ENCODE measurements around the gene LRRN2. TPM values are rescaled to one million over a fixed set of nuclear protein-coding genes. Genes with fewer than 3 reads are reported as not detected.

Gene LRRN2
- total and polyA plus RNA-seq, 2 of the 8 experiments (the other 6 are each of a cell fraction or from before 2014, with no cell fraction given), result 1.8 to 2.3 TPM

DNA sequence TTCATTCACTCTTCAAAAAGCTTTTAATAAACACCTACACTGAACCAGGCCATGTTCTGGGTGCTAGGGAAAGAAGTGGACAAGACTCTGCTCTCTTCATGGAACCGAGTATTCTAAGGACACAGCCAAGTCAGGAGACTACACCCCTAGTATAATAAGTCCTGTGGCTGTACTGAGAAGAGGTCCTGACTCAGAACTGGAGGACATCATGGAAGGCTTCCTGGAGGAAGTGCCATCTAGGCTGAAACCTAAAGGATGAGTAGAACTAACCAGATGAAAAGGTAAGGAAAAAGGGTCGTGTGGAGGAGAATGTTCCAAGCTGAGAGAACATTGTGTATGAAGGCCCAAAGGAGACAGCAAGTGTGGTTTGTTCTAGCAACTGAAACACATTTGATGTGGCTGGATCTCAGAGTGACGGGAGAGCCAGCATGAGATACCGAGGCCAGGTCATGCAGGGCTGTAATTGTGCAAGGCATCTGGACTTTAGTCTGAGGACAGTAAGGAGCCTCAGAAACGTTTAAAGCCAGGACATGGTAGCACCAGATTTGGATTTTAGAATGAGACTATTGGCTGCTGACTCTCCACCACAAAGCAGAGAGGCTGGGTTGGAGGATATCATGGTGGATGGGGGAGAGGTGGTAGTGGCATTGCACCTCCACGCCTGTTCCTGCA lies 82.5 kb downstream of the LRRN2 start:
- FAIRE-seq (no peak), DNase-seq (ENCODE audit: low read depth in 1 of 2, low spot score in 2 of 2) (no peak)
- Histone ChIP-seq H3K79me2 (ENCODE audit: control insufficient read depth in 1 of 2, insufficient read depth in 2 of 2, low read length in 2 of 2) (no peaks in the 10 kb centered on the region), H3K27ac (ENCODE audit: low read depth, low read length) (no peak overlapping the region), H3K23me2 (ENCODE audit: low read depth, low read length) (no peaks in the 10 kb centered on the region), H3K9ac (replicated peaks in 1 of 4; ENCODE audit: extremely low read depth in 1 of 4, low read depth in 3 of 4, low read length in 3 of 4) (no peak overlapping the region), H3K4me2 (ENCODE audit: insufficient read depth in 1 of 2, low read depth in 2 of 2, low read length in 2 of 2) (no peak overlapping the region), H2AK5ac (ENCODE audit: low read depth, low read length) (no peak overlapping the region), H3K4me3 (ENCODE audit: extremely low read depth in 1 of 4, insufficient read depth in 2 of 4, low read depth in 3 of 4, low read length in 4 of 4) (no peak overlapping the region), H3K14ac (ENCODE audit: insufficient read length) (no peak overlapping the region), H4K91ac (replicated peaks; ENCODE audit: insufficient read length, low read length) (no peak overlapping the region), H3K4me1 (replicated peaks in 1 of 4; ENCODE audit: control insufficient read depth in 3 of 4, insufficient read depth in 4 of 4, low read length in 3 of 4) (peaks cover 10 to 20% (median 11%) of the 10 kb centered on the region in 4 experiments), H2BK12ac (ENCODE audit: low read depth, low read length) (no peak overlapping the region), H2BK15ac (ENCODE audit: low read length) (0 out of 2 replicates have a peak overlapping the region, but pooled peaks have one; percentile 1), H4K5ac (ENCODE audit: insufficient read length, low read depth, low read length) (no peak overlapping the region), H3K36me3 (ENCODE audit: control insufficient read depth in 2 of 4, insufficient read depth in 4 of 4, low read length in 3 of 4) (no peaks in the 10 kb centered on the region), H4K20me1 (replicated peaks in 1 of 2; ENCODE audit: control insufficient read depth in 1 of 2, insufficient read depth in 2 of 2, low read length in 2 of 2) (no peaks in the 10 kb centered on the region), H2BK5ac (ENCODE audit: low read depth, low read length) (no peak overlapping the region), H2AFZ (ENCODE audit: low read length) (no peak overlapping the region), H2BK120ac (replicated peaks; ENCODE audit: low read depth, low read length) (no peak overlapping the region), H3K79me1 (ENCODE audit: low read depth, low read length) (no peaks in the 10 kb centered on the region), H3K18ac (ENCODE audit: extremely low read depth, low read length) (no peak overlapping the region), H2BK20ac (ENCODE audit: low read length) (no peak overlapping the region), H4K8ac (ENCODE audit: extremely low read depth, insufficient read depth, low read length) (no peak overlapping the region), H3K23ac (ENCODE audit: insufficient read length) (no peak overlapping the region), H3K4ac (replicated peaks; ENCODE audit: insufficient read length, low read depth, low read length) (no peak overlapping the region), H3K9me3 (ENCODE audit: insufficient read depth in 2 of 2, low read depth in 1 of 2, low read length in 1 of 2) (no peaks in the 10 kb centered on the region), H3K56ac (replicated peaks; ENCODE audit: insufficient read length, low read depth, low read length) (no peak overlapping the region), H3K27me3 (replicated peaks in 1 of 4; ENCODE audit: control insufficient read depth in 3 of 4, extremely low read depth in 1 of 4, insufficient read depth in 3 of 4, low read length in 3 of 4) (no peaks in the 10 kb centered on the region)
- ChIA-PET CTCF (ENCODE audit: partially characterized antibody) (interaction anchor here (0.7 to 5.4 kb wide), 8 partner anchors 12 to 204 kb away, joined by 3 to 33 read pairs (median 4); no protein-coding TSS in a partner anchor), POLR2A (ENCODE audit: partially characterized antibody) (interaction anchor here (0.6 to 1.5 kb wide), 2 partner anchors 9 to 14 kb away, joined by 3 to 8 read pairs; no protein-coding TSS in a partner anchor)
- 85% methylated on average over 6 of the region's 6 CpGs; no CpG with 5 or more reads in 1 of the 2 experiments for WGBS, 2 experiments (ENCODE audit: extremely low coverage in 1 of 2, insufficient coverage in 1 of 2, insufficient read length in 1 of 2, insufficient replicate concordance in 2 of 2, low coverage in 1 of 2, low lambda C conversion rate in 2 of 2, missing lambda C conversion rate in 1 of 2)
- TF ChIP-seq ASH2L (IDR thresholded peaks at IDR 0.05; ENCODE audit: low read length) (no peak), SRF (IDR thresholded peaks at IDR 0.05; ENCODE audit: low read depth, low read length) (no peak), BCL11A (IDR thresholded peaks at IDR 0.05; ENCODE audit: low read depth in 2 of 2, low read length in 2 of 2) (no peak), KDM1A (IDR thresholded peaks at IDR 0.05; ENCODE audit: borderline replicate concordance, low read length) (no peak), TAF7 (optimal IDR thresholded peaks at IDR 0.05; ENCODE audit: borderline replicate concordance, low read depth, low read length) (no peak), HDAC6 (IDR thresholded peaks at IDR 0.05; ENCODE audit: low read depth, low read length) (no peak), SAP30 (IDR thresholded peaks at IDR 0.05; ENCODE audit: insufficient read depth, insufficient replicate concordance, low read length) (no peak), YY1 (IDR thresholded peaks at IDR 0.05; ENCODE audit: low read depth, low read length) (no peak), HDAC2 (IDR thresholded peaks at IDR 0.05; ENCODE audit: borderline replicate concordance in 1 of 2, low read depth in 2 of 2, low read length in 2 of 2) (no peak), TAF1 (IDR thresholded peaks at IDR 0.05; ENCODE audit: low read depth, low read length) (no peak), SUZ12 (IDR thresholded peaks at IDR 0.05; ENCODE audit: low read length) (no peak), SIN3A (conservative IDR thresholded peaks at IDR 0.05 in 1 of 2, IDR thresholded peaks at IDR 0.05 in 1 of 2; ENCODE audit: low read depth in 1 of 2, low read length in 2 of 2) (no peak), ZNF274 (IDR thresholded peaks at IDR 0.05; ENCODE audit: borderline replicate concordance, extremely low read depth, low read length) (no peak)
